GM23338 (cell line): ENCODE measurements around the gene MASP2. TPM values are rescaled to one million over a fixed set of nuclear protein-coding genes. Genes with fewer than 3 reads are reported as not detected.
A peak's percentile ranks its signal among the peaks of the same experiment; 100 is the strongest.

ENCODE experiments used
- ATAC-seq: fragments of 200-7000 bp; cut with Tn5 transposase; 3 replicates; pipeline ENCODE4 v1.9.1; 2020
- DNase-seq: peaks from one replicate; pipeline ENCODE4 v3.0.0-alpha.2; 2015; ENCODE audit warnings: low spot score
- H2AFZ ChIP-seq: fragments of 200-600 bp; sonication (generic); 2 replicates; pipeline ENCODE4 v1.8.0; 2016; ENCODE audit warnings: antibody characterized with exemption, mild to moderate bottlenecking, moderate library complexity
- H3F3A ChIP-seq: fragments of 200-600 bp; sonication (generic); replicated peaks from 2 replicates; pipeline ENCODE4 v1.8.0; 2017; ENCODE audit warnings: antibody characterized with exemption, mixed run types, low read depth
- H3K27ac ChIP-seq: fragments of 200-600 bp; sonication (generic); 2 replicates; pipeline ENCODE4 v1.6.1; 2016; ENCODE audit warnings: low read depth
- H3K27me3 ChIP-seq: fragments of 200-600 bp; sonication (generic); 2 replicates; pipeline ENCODE4 v1.8.0; 2016; ENCODE audit warnings: mild to moderate bottlenecking, mixed run types, moderate library complexity; ENCODE audit not compliant: insufficient read depth
- H3K36me3 ChIP-seq: fragments of 200-600 bp; sonication (generic); 2 replicates; pipeline ENCODE4 v1.8.0; 2016; ENCODE audit warnings: mild to moderate bottlenecking; ENCODE audit not compliant: insufficient read depth
- H3K4me1 ChIP-seq: fragments of 200-600 bp; sonication (generic); 2 replicates; pipeline ENCODE4 v1.8.0; 2016; ENCODE audit warnings: mild to moderate bottlenecking, moderate library complexity; ENCODE audit not compliant: insufficient read depth
- H3K4me2 ChIP-seq: fragments of 200-600 bp; sonication (generic); 2 replicates; pipeline ENCODE4 v1.7.1; 2017; ENCODE audit warnings: mixed run types
- H3K4me3 ChIP-seq: fragments of 200-600 bp; sonication (generic); 2 replicates; pipeline ENCODE4 v1.6.1; 2016; ENCODE audit warnings: mixed run types
- H3K79me2 ChIP-seq: fragments of 200-600 bp; sonication (generic); replicated peaks from 2 replicates; pipeline ENCODE4 v1.8.0; 2017; ENCODE audit warnings: mild to moderate bottlenecking; ENCODE audit not compliant: insufficient read depth
- H3K9me2 ChIP-seq: fragments of 200-600 bp; sonication (generic); 2 replicates; pipeline ENCODE4 v1.8.0; 2017; ENCODE audit not compliant: insufficient read depth
- H4K20me1 ChIP-seq: fragments of 200-600 bp; sonication (generic); replicated peaks from 2 replicates; pipeline ENCODE4 v1.8.0; 2017; ENCODE audit warnings: mild to moderate bottlenecking; ENCODE audit not compliant: insufficient read depth
- H3K27ac Mint-ChIP-seq: 2 replicates; pipeline ENCODE4 v1.8.0; 2020; ENCODE audit warnings: inconsistent platforms, mild to moderate bottlenecking, moderate library complexity, mixed read lengths
- H3K27me3 Mint-ChIP-seq: 3 replicates; pipeline ENCODE4 v1.8.0; 2022; ENCODE audit warnings: low read depth, mild to moderate bottlenecking, moderate library complexity, mixed read lengths, inconsistent platforms; ENCODE audit not compliant: insufficient read depth, poor library complexity
- H3K36me3 Mint-ChIP-seq: 3 replicates; pipeline ENCODE4 v1.8.0; 2021; ENCODE audit warnings: low read depth, mild to moderate bottlenecking, inconsistent platforms, moderate library complexity, mixed read lengths
- H3K4me1 Mint-ChIP-seq: 3 replicates; pipeline ENCODE4 v1.8.0; 2020; ENCODE audit warnings: mild to moderate bottlenecking, inconsistent platforms, mixed read lengths
- H3K4me3 Mint-ChIP-seq: 3 replicates; pipeline ENCODE4 v1.8.0; 2021; ENCODE audit warnings: moderate library complexity, mild to moderate bottlenecking, inconsistent platforms, mixed read lengths
- H3K9me3 Mint-ChIP-seq: 3 replicates; pipeline ENCODE4 v1.8.0; 2020; ENCODE audit warnings: moderate library complexity, mild to moderate bottlenecking, inconsistent platforms, mixed read lengths
- CREB1 ChIP-seq: fragments of 250-450 bp; sonication (Bioruptor Pico); IDR thresholded peaks from 2 replicates; pipeline ENCODE4 v1.5.0; 2020; ENCODE audit warnings: low read depth, mild to moderate bottlenecking, moderate library complexity
- EZH2 ChIP-seq: fragments of 200-600 bp; sonication (generic); IDR thresholded peaks from one replicate; pipeline ENCODE4 v1.8.0; 2017; ENCODE audit warnings: antibody characterized with exemption, mild to moderate bottlenecking, low read depth; ENCODE audit not compliant: unreplicated experiment
- JUNB ChIP-seq: IDR thresholded peaks from one replicate; pipeline ENCODE4 v1.6.1; 2016; ENCODE audit warnings: antibody characterized with exemption; ENCODE audit not compliant: unreplicated experiment
- NANOG ChIP-seq: IDR thresholded peaks from 2 replicates; pipeline ENCODE4 v1.6.1; 2016; ENCODE audit warnings: antibody characterized with exemption, borderline replicate concordance
- ZNF114 ChIP-seq: fragments of 250-450 bp; sonication (Bioruptor Pico); IDR thresholded peaks from 2 replicates; pipeline ENCODE4 v1.5.0; 2020; ENCODE audit warnings: mild to moderate bottlenecking, moderate library complexity
- ZNF331 ChIP-seq: fragments of 250-450 bp; sonication (Bioruptor Pico); IDR thresholded peaks from 2 replicates; pipeline ENCODE4 v1.5.0; 2020; ENCODE audit warnings: low read depth, mild to moderate bottlenecking, moderate library complexity
- ZNF462 ChIP-seq: fragments of 250-450 bp; sonication (Bioruptor Pico); IDR thresholded peaks from 2 replicates; pipeline ENCODE4 v1.5.0; 2020; ENCODE audit warnings: mild to moderate bottlenecking, moderate library complexity
- polyA plus RNA-seq: library from polyadenylated mRNA; unstranded; fragments of >200 nt; fragmentation: Nextera tagmentation; extraction: Ambion mirVana; gene quantifications from 2 replicates; pipeline ENCODE4 v1.2.1, GENCODE V29; 2016
- total RNA-seq: library from RNA; depleted of rRNA; stranded (reverse); fragments of >200 nt; shearing (Covaris generic); gene quantifications from 2 replicates; pipeline ENCODE4 v1.2.3, GENCODE V29; 2014

The MASP2 gene
- total and polyA plus RNA-seq, 2 experiments from 2014 or later = 0.71 to 1.5 TPM

- Histone ChIP-seq H3K79me2 (peaks cover 15% of the 10 kb centered on the region), H3F3A (peaks cover 45% of the 10 kb centered on the region), H4K20me1 (peaks cover 51% of the 10 kb centered on the region), H3K27ac (peak overlapping the region; percentile 33; the same call in 1 of the 2 replicates), H3K4me3 (no peak overlapping the region), H3K9me2 (no peaks in the 10 kb centered on the region), H3K4me2 (no peak overlapping the region), H3K4me1 (no peaks in the 10 kb centered on the region), H3K36me3 (peaks cover 76% of the 10 kb centered on the region), H2AFZ (no peak overlapping the region), H3K27me3 (no peaks in the 10 kb centered on the region)
- H3K9me3 Mint-ChIP-seq = no peaks in the 10 kb centered on the region
- no peak for ATAC-seq
- no peak overlapping the region for H3K4me3 Mint-ChIP-seq
- no peaks in the 10 kb centered on the region; the same call in 2 of the 3 replicates for H3K4me1 Mint-ChIP-seq
- no peak for TF ChIP-seq EZH2
- no peak for TF ChIP-seq ZNF114 (CRISPR knock-in tag)
- no peak for TF ChIP-seq ZNF331 (CRISPR knock-in tag)
- TF ChIP-seq ZNF462 (CRISPR knock-in tag) = no peak
- TF ChIP-seq JUNB = no peak
- no peak for TF ChIP-seq CREB1 (CRISPR knock-in tag)
- no peak for TF ChIP-seq NANOG
- H3K36me3 Mint-ChIP-seq = peaks cover 92% of the 10 kb centered on the region
- H3K27ac Mint-ChIP-seq = 0 out of 2 replicates have a peak overlapping the region, but pooled peaks have one; percentile 6
- H3K27me3 Mint-ChIP-seq = no peaks in the 10 kb centered on the region
- DNase-seq = no peak
These were observed 22.7 kb downstream of the MASP2 start for GRCh38 chr1:11024154-11024873.
